Endothelial cell of umbilical vein (primary cell): ENCODE results near the gene PTGR3. TPM values are rescaled to one million over a fixed set of nuclear protein-coding genes. Genes with fewer than 3 reads are reported as not detected.
A peak's percentile ranks its signal among the peaks of the same experiment; 100 is the strongest.

ENCODE experiments used
- BruUV-seq: library from RNA; stranded (reverse); fragments of 400-500 nt; replicated peaks from 2 replicates; lab custom pipeline; 2021; lab: Mats Ljungman, UMichigan
- CTCF ChIA-PET: fragments of 300-600, 350-600 bp; sonication (Branson Sonifier 250); formaldehyde crosslinking; loops from one replicate; lab custom pipeline; 2021; ENCODE audit warnings: antibody characterized with exemption, inconsistent platforms; lab: Charles Lee
- POLR2A ChIA-PET: fragments of 300-600, 350-600 bp; sonication (Branson Sonifier 250); formaldehyde crosslinking; loops from one replicate; lab custom pipeline; 2021; ENCODE audit warnings: antibody characterized with exemption, inconsistent platforms; lab: Charles Lee
- DNase-seq: peaks from one replicate; pipeline ENCODE4 v3.0.0-alpha.2; 2011; ENCODE audit warnings: low read depth, low spot score
- FAIRE-seq: peaks from 2 replicates; lab custom pipeline; 2011; peaks lifted over from hg19 to GRCh38; lab: Jason Lieb, UNC
- H2AFZ ChIP-seq: 2 replicates; pipeline ENCODE4 v1.6.0; 2012; ENCODE audit warnings: low read depth, low read length, control low read depth, inconsistent platforms
- H3K27ac ChIP-seq: 2 replicates; pipeline ENCODE4 v1.5.1; 2011; ENCODE audit warnings: low read depth, mild to moderate bottlenecking, control low read depth, low read length, moderate library complexity; ENCODE audit not compliant: insufficient read depth
- H3K27me3 ChIP-seq, 2 experiments: 2 replicates each; pipeline versions ENCODE4 v1.6.0 to v1.6.1; 2011; ENCODE audit warnings: low read length in 2 of 2, mixed read lengths in 1 of 2; ENCODE audit not compliant: control insufficient read depth in 2 of 2, insufficient read depth in 2 of 2
- H3K36me3 ChIP-seq, 2 experiments: 2 replicates in 1 of 2; 3 replicates in 1 of 2; pipeline ENCODE4 v1.5.1; 2011; ENCODE audit warnings: low read length in 2 of 2, mild to moderate bottlenecking in 1 of 2, moderate library complexity in 1 of 2; ENCODE audit not compliant: control insufficient read depth in 2 of 2, insufficient read depth in 2 of 2; ENCODE audit errors: extremely low read depth in 1 of 2
- H3K4me1 ChIP-seq: 3 replicates; pipeline ENCODE4 v1.5.1; 2011; ENCODE audit warnings: mild to moderate bottlenecking, low read length; ENCODE audit not compliant: control insufficient read depth, insufficient read depth; ENCODE audit errors: extremely low read depth
- H3K4me2 ChIP-seq: 2 replicates; pipeline ENCODE4 v1.6.1; 2011; ENCODE audit warnings: low read length, control low read depth, mixed read lengths; ENCODE audit not compliant: insufficient read depth
- H3K4me3 ChIP-seq, 3 experiments: fragments of 200-600 bp in 1 of 3; sonication (generic), shearing (Covaris generic) in 1 of 3; replicated peaks in 1 of 3; 2 replicates each; pipeline ENCODE4 v1.5.1; 2011 to 2016; ENCODE audit warnings: control low read depth in 3 of 3, low read length in 3 of 3, mild to moderate bottlenecking in 2 of 3, inconsistent platforms in 1 of 3, low read depth in 1 of 3, moderate library complexity in 1 of 3; ENCODE audit not compliant: insufficient read depth in 1 of 3
- H3K79me2 ChIP-seq: 2 replicates; pipeline ENCODE4 v1.6.0; 2012; ENCODE audit warnings: low read length, inconsistent platforms; ENCODE audit not compliant: control insufficient read depth, insufficient read depth
- H3K9ac ChIP-seq: replicated peaks from 2 replicates; pipeline ENCODE3; 2011; ENCODE audit warnings: low read length, control low read depth; ENCODE audit not compliant: insufficient read depth; ENCODE audit errors: extremely low read depth
- H3K9me1 ChIP-seq: replicated peaks from 3 replicates; pipeline ENCODE4 v1.6.0; 2011; ENCODE audit warnings: mild to moderate bottlenecking, low read length; ENCODE audit not compliant: control insufficient read depth, insufficient read depth; ENCODE audit errors: extremely low read depth
- H3K9me3 ChIP-seq: replicated peaks from 2 replicates; pipeline ENCODE4 v1.5.1; 2012; ENCODE audit warnings: low read length, inconsistent platforms; ENCODE audit not compliant: control insufficient read depth, insufficient read depth
- H4K20me1 ChIP-seq: replicated peaks from 2 replicates; pipeline ENCODE3; 2011; ENCODE audit warnings: mild to moderate bottlenecking, low read length; ENCODE audit not compliant: control insufficient read depth, insufficient read depth; ENCODE audit errors: extremely low read depth
- EZH2 ChIP-seq: IDR thresholded peaks from 2 replicates; pipeline ENCODE4 v1.6.1; 2012; ENCODE audit warnings: borderline replicate concordance, low read depth, mild to moderate bottlenecking, moderate library complexity, low read length, inconsistent platforms; ENCODE audit not compliant: severe bottlenecking
- FOS ChIP-seq: IDR thresholded peaks from 2 replicates; pipeline ENCODE4 v1.6.1; 2011; ENCODE audit warnings: mild to moderate bottlenecking, low read length, moderate library complexity, borderline replicate concordance; ENCODE audit not compliant: insufficient read depth
- GATA2 ChIP-seq: IDR thresholded peaks from 2 replicates; pipeline ENCODE4 v1.7.0; 2011; ENCODE audit warnings: low read depth, mild to moderate bottlenecking, moderate library complexity, mixed read lengths, low read length; ENCODE audit not compliant: insufficient read length, insufficient read depth
- JUN ChIP-seq: IDR thresholded peaks from 2 replicates; pipeline ENCODE4 v1.6.1; 2011; ENCODE audit warnings: borderline replicate concordance, low read depth; ENCODE audit not compliant: insufficient read length, insufficient read depth
- MYC ChIP-seq: IDR thresholded peaks from one replicate; pipeline ENCODE4 v1.6.1; 2011; ENCODE audit warnings: mild to moderate bottlenecking, low read depth, low read length
- POLR2A ChIP-seq: IDR thresholded peaks from 2 replicates; pipeline ENCODE4 v1.6.1; 2012; ENCODE audit warnings: low read depth, mild to moderate bottlenecking, control low read depth, low read length
- POLR2AphosphoS5 ChIP-seq: IDR thresholded peaks from 2 replicates; pipeline ENCODE4 v1.6.1; 2012; ENCODE audit warnings: low read depth, mild to moderate bottlenecking, control low read depth, low read length, moderate library complexity; ENCODE audit not compliant: insufficient read depth
- dilution Hi-C: fragments of 300-500 bp; cut with MboI; formaldehyde crosslinking; loops from one replicate; pipeline ENCODE4 v1.15.0; 2019; ENCODE audit warnings: low sequenced_read_pairs; ENCODE audit not compliant: extremely low pct_ligation_motif_present
- intact Hi-C: fragments of 100-400 bp; cut with micrococcal nuclease; formaldehyde crosslinking; loops from one replicate; pipeline ENCODE4 v1.10.0; 2022
- polyA plus RNA-seq, 4 experiments: library from polyadenylated mRNA; depleted of rRNA in 3 of 4; stranded (reverse) in 3 of 4; unstranded in 1 of 4; fragments of >200 nt; gene quantifications; 2 replicates each; pipeline versions ENCODE4 v1.2.1 to v1.2.3, GENCODE V29; 2011 to 2012; ENCODE audit warnings: missing spikeins in 1 of 4
- total RNA-seq: library from RNA; stranded (reverse); gene quantifications from 2 replicates; pipeline ENCODE4 v1.2.3, GENCODE V29; 2021
- TF ChIP-seq, protein P1 (sequence below): IDR thresholded peaks from 2 replicates; pipeline ENCODE4 v1.6.1; 2011; ENCODE audit not compliant: insufficient read depth, insufficient read length
- TF ChIP-seq, protein P2 (sequence below), 2 donors: IDR thresholded peaks; 1 replicate in 1 of 2; 2 replicates in 1 of 2; pipeline ENCODE4 v1.5.1; 2011; ENCODE audit warnings: low read length in 2 of 2, mild to moderate bottlenecking in 2 of 2, moderate library complexity in 2 of 2, control low read depth in 1 of 2, inconsistent platforms in 1 of 2, low read depth in 1 of 2; ENCODE audit not compliant: insufficient read depth in 1 of 2; ENCODE audit errors: extremely low read depth in 1 of 2

PTGR3 gene
- total and polyA plus RNA-seq, 2 donors (not counting 3 experiments of a cell fraction or from before 2014, with no cell fraction given): 13.9 to 21.9 TPM

DNA sequence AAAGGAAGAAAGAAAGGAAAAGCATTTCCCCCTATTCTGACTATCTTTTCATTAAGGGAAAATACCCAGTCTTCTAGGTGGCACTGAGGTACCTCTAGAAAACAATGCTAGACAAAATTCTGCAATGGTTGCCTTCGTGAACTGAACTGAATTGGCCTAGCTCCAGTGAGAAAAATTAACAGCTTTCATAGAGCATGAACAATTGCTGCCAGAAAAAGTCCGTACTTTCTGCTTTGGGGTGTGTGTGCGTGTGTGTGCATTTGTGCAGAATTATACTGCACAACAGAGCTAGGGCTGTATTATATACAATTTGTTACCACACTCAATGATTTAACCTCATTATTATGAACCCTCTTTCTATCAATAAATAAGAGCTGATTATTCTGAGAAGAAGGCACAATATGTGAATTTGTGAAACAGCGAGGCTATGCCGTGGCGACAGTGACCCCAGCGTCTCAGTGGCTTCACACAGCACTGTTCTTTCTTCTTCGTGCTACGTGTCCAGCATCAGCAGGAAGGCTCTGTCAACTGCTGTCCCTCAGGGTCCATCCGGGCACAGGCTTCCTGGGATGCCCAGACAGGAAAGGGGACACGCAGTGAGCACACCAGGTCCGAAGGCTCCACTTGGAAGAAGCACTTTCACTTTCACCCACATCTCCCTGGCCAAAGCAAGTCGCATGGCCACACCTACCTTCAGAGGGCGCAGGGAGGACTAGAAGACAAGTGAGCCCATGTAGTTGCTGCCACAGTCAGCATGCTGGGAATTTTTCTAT lies 47.5 kb downstream of the PTGR3 start:
- Histone ChIP-seq H3K9ac (no peak overlapping the region), H3K4me2 (no peak overlapping the region), H3K4me3 (peak overlapping the region in 1 of 3 experiments; percentile 29), H3K4me1 (no peaks in the 10 kb centered on the region), H2AFZ (no peak overlapping the region), H3K36me3 (no peaks in the 10 kb centered on the region), H3K27ac (no peak overlapping the region), H3K27me3 (peaks cover 0 to 5% of the 10 kb centered on the region in 2 experiments), H3K9me3 (no peaks in the 10 kb centered on the region), H3K9me1 (no peaks in the 10 kb centered on the region), H3K79me2 (no peaks in the 10 kb centered on the region), H4K20me1 (no peaks in the 10 kb centered on the region)
- FAIRE-seq (peak; percentile 4), DNase-seq (peak; percentile 18)
- ChIA-PET CTCF (no interaction called here), POLR2A (no interaction called here)
- intact Hi-C loops: no loop called here
- BruUV-seq: no TSS peak
- no peak for TF ChIP-seq JUN
- dilution Hi-C loops: no loop called here

DNA sequence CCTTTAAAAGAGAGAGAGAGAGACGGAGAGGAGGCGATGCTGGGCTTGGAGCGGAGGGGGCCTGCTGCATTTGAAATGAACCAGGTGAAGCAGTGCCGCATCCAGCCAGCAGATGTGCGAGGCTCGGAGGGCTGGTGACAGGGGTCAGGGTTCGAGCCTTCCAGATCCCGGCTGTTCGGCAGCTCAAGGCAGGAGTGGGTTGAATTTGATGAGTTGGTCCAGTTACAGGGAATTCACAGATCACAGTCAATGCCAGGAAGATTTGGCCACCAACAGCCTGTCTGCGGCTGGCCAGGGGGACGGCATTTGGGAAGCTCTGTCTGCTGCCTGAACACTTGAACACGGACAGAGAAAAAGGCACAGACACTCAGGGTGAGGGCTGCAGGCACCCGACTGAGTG lies 48.6 kb downstream of the PTGR3 start:
- Histone ChIP-seq H3K9ac (no peak overlapping the region), H3K9me3 (no peaks in the 10 kb centered on the region), H3K4me3 (no peak overlapping the region), H2AFZ (no peak overlapping the region), H3K4me2 (no peak overlapping the region), H3K36me3 (no peaks in the 10 kb centered on the region), H3K27me3 (peaks cover 0 to 5% of the 10 kb centered on the region in 2 experiments), H4K20me1 (no peaks in the 10 kb centered on the region), H3K79me2 (no peaks in the 10 kb centered on the region), H3K27ac (no peak overlapping the region), H3K9me1 (no peaks in the 10 kb centered on the region), H3K4me1 (no peaks in the 10 kb centered on the region)
- POLR2A ChIA-PET: no interaction called here
- DNase-seq: no peak
- no TSS peak for BruUV-seq
- TF ChIP-seq POLR2A (no peak), GATA2 (no peak), FOS (no peak), EZH2 (no peak), MYC (no peak), POLR2AphosphoS5 (no peak), JUN (no peak)
- TF ChIP-seq, protein P1, sequence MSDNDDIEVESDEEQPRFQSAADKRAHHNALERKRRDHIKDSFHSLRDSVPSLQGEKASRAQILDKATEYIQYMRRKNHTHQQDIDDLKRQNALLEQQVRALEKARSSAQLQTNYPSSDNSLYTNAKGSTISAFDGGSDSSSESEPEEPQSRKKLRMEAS: no peak
- TF ChIP-seq, protein P2, sequence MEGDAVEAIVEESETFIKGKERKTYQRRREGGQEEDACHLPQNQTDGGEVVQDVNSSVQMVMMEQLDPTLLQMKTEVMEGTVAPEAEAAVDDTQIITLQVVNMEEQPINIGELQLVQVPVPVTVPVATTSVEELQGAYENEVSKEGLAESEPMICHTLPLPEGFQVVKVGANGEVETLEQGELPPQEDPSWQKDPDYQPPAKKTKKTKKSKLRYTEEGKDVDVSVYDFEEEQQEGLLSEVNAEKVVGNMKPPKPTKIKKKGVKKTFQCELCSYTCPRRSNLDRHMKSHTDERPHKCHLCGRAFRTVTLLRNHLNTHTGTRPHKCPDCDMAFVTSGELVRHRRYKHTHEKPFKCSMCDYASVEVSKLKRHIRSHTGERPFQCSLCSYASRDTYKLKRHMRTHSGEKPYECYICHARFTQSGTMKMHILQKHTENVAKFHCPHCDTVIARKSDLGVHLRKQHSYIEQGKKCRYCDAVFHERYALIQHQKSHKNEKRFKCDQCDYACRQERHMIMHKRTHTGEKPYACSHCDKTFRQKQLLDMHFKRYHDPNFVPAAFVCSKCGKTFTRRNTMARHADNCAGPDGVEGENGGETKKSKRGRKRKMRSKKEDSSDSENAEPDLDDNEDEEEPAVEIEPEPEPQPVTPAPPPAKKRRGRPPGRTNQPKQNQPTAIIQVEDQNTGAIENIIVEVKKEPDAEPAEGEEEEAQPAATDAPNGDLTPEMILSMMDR (IDR thresholded peaks at IDR 0.05; ENCODE audit: extremely low read depth in 1 of 2, insufficient read depth in 1 of 2, low read depth in 1 of 2, low read length in 2 of 2): no peak
- CTCF ChIA-PET: no interaction called here
- FAIRE-seq: no peak
- dilution Hi-C loops (no loop called here), intact Hi-C loops (no loop called here)
